ENCODE measurements around the gene POLA2. TPM values are rescaled to one million over a fixed set of nuclear protein-coding genes. Genes with fewer than 3 reads are reported as not detected.
"Not testable (repeated sequence)": the region's sequence is repeated elsewhere in the genome, so short reads cannot be mapped to it uniquely, and the experiment has no call there.

POLA2 gene
- polyA plus RNA-seq, 1 donor from 2014 or later, result 13.0 TPM

DNA sequence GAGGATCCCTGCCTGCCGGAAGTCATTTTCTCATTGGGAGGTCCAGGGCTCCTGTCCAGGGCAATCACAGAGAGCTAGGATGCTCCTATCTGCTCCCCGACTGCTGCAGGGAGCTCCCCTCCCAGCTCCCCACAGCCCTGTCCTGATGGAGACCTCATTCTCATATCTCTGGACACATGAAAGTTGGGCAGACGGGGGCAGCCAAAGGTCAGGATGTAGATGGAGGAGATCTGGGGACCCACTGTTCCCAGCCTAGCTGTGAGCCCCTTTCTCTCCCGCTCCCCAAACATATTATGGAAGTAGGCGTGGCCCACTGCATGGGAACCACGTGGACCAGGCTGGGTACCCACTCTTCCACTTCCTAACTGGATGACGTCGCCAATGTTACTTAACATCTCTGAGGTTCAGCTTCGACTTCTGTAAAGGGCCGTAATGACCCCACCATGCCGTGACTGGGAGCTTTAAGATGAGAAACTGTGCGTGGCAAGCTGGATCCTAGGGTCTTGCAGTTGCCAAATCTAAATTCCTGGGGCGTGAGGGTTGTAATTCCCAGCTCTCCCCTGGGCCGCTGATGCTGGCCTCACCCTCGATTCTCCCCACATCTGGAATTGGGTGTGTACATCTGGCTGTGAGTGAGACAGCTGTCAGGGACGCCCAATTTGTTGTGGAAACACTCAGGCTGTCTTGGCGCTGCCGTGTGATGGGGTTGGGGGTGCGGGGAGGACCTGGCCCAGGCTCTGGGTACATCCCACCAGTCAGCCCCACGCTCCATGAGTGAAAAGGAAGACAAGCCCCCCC lies 54.7 kb downstream of the POLA2 start:
- no peaks in the 10 kb centered on the region for H3K36me3 Mint-ChIP-seq
- peaks cover 7% of the 10 kb centered on the region for H3K27me3 Mint-ChIP-seq
- H3K9me3 Mint-ChIP-seq, result no peaks in the 10 kb centered on the region
- H3K4me1 Mint-ChIP-seq, result peaks cover 5 to 6% (median 5%) of the 10 kb centered on the region in 3 donors
- peak overlapping the region in 1 of 3 donors; percentile 56 for H3K27ac Mint-ChIP-seq
- H3K4me3 Mint-ChIP-seq, result peak overlapping the region; percentile 61 to 86 (median 76)

DNA sequence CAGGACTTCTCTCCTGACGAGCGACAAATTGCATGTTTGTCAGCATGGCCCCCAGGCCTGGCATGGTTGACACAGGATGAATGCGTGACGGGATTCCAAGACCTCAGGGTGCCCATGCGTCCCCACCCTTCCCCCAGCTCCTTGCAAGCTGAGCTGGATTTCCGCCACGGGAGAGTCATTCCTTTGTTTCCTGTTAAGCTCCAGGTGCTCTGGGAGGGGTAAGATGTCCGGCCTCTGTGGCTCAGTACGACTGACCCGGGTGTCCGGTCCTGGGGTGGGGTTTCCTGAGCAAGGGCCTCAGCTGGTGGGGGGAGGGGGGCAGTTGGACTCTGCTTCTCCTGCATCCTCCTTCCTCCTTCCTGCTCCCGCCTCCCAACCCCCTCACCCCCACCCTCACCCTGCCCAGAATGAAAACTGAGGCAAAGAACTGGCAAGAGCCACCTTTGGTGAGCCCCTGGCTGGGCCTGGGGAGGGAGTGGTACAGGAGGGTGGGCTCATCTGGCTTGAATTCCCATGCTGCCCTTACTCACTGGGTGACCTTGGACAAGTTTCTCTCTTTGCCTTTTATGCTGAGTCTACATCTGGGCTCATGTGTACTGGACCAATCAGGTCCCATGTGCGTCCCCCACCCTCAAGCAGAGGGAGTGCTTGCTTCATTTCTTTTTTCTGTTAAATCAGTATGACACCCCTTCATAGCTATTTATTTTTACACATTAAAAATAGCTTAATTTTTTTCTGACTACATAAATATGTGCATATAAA lies 55.4 kb downstream of the POLA2 start:
- Mint-ChIP-seq H3K27me3 (peaks cover 7% of the 10 kb centered on the region), H3K4me3 (peak overlapping the region in 1 of 4 donors; percentile 86), H3K27ac (peak overlapping the region in 1 of 3 donors; percentile 35), H3K4me1 (peaks cover 5 to 6% (median 5%) of the 10 kb centered on the region in 3 donors), H3K36me3 (no peaks in the 10 kb centered on the region), H3K9me3 (no peaks in the 10 kb centered on the region)

DNA sequence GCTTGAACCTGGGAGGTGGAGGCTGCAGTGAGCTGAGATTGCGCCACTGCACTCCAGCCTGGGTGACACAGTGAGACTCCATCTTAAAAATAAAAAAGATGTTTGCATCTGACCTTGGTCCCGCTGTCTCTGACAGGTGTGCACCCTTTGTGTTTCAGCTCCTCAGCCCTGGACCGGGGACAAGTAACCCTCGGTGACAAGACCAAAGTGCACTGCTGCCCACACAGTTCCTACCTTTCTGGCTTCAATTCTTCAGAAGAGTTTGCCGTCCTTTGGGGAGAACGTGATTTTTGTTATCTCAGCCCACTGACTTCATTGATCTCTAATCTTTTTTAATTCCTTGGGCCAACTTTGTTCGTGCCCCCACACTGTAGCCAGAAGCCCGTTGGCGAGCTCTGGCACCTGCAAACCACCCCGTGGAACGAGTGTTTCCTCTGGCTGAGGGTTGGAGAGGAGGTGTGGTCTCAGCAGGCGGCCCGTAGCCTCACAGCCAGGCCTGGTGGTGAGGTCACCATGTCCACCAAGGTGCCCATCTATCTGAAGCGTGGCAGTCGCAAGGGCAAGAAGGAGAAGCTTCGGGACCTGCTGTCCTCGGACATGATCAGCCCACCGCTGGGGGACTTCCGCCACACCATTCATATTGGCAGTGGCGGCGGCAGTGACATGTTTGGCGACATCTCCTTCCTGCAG lies 58.8 kb downstream of the POLA2 start:
- no peak overlapping the region for H3K4me3 Mint-ChIP-seq
- no peaks in the 10 kb centered on the region for H3K36me3 Mint-ChIP-seq
- peaks cover 3 to 5% (median 4%) of the 10 kb centered on the region in 3 donors for H3K4me1 Mint-ChIP-seq
- H3K27me3 Mint-ChIP-seq, result peaks cover 3% of the 10 kb centered on the region
- H3K27ac Mint-ChIP-seq, result no peak overlapping the region
- H3K9me3 Mint-ChIP-seq, result no peaks in the 10 kb centered on the region

GRCh38 chr11:65321076-65321475 lies 59.3 kb downstream of the POLA2 start:
- H3K9me3 Mint-ChIP-seq, result no peaks in the 10 kb centered on the region
- no peaks in the 10 kb centered on the region for H3K36me3 Mint-ChIP-seq
- peaks cover 3% of the 10 kb centered on the region for H3K27me3 Mint-ChIP-seq
- H3K27ac Mint-ChIP-seq, result no peak overlapping the region
- H3K4me3 Mint-ChIP-seq, result no peak overlapping the region
- peaks cover 0 to under 1% (median 0%) of the 10 kb centered on the region in 3 donors for H3K4me1 Mint-ChIP-seq

- H3K36me3 Mint-ChIP-seq, result no peaks in the 10 kb centered on the region
- H3K9me3 Mint-ChIP-seq, result no peaks in the 10 kb centered on the region
- no peaks in the 10 kb centered on the region for H3K4me1 Mint-ChIP-seq
- peaks cover 3% of the 10 kb centered on the region for H3K27me3 Mint-ChIP-seq
- no peak overlapping the region for H3K4me3 Mint-ChIP-seq
- H3K27ac Mint-ChIP-seq, result no peak overlapping the region
Measured at GRCh38 chr11:65321828-65322485, 60.2 kb downstream of the POLA2 start.

DNA sequence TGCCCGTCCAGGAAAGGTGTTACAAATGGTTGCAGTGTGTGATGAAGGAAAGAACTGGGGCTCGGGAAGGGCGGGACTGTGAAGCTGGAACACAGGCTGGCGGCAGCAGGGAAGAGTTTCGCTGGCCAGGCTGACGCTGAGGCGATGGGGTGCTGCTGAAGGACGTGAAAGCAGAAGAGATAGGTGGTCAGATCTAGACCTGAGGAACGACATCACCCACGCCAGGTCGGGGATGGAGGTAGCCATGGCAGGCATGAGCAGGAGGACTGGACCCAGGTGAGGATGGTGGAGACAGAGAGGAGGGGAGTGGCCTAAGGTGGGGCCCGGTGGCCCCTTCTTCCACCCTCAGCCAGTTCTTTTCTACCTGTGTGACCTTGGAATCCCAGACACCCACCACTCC lies 62.1 kb downstream of the POLA2 start:
- peaks cover 0 to 1% (median 0%) of the 10 kb centered on the region in 3 donors for H3K4me1 Mint-ChIP-seq
- H3K36me3 Mint-ChIP-seq, result no peaks in the 10 kb centered on the region
- no peaks in the 10 kb centered on the region for H3K9me3 Mint-ChIP-seq
- H3K27ac Mint-ChIP-seq, result no peak overlapping the region
- peaks cover 3% of the 10 kb centered on the region for H3K27me3 Mint-ChIP-seq
- no peak overlapping the region for H3K4me3 Mint-ChIP-seq

- peak overlapping the region in 1 of 4 donors; percentile 60 for H3K4me3 Mint-ChIP-seq
- H3K4me1 Mint-ChIP-seq, result peaks cover 10 to 11% (median 10%) of the 10 kb centered on the region in 3 donors
- peaks cover 3% of the 10 kb centered on the region for H3K27me3 Mint-ChIP-seq
- no peaks in the 10 kb centered on the region for H3K9me3 Mint-ChIP-seq
- no peak overlapping the region for H3K27ac Mint-ChIP-seq
- H3K36me3 Mint-ChIP-seq, result no peaks in the 10 kb centered on the region
Measured at GRCh38 chr11:65325435-65325834, 63.7 kb downstream of the POLA2 start.

DNA sequence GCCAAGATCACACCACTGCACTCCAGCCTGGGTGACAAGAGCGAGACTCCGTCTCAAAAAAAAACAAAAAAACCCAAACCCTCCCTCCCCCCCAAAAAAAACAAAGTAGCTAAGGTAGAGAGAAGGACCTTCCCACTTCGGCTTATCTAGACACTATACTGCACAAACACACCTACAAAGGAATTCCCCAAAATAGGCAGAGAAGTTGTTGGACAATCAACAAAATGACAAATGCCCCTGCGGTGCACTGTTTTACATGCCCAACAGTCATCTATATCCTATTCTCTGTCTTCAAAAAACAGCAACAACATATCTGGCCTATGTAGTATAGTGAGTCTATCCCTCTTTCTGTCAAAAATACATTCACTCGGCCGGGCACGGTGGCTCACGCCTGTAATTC lies 65.3 kb downstream of the POLA2 start:
- Mint-ChIP-seq H3K4me1 (peaks cover 10 to 11% (median 10%) of the 10 kb centered on the region in 3 donors), H3K27ac (no peak overlapping the region), H3K9me3 (no peaks in the 10 kb centered on the region), H3K4me3 (no peak overlapping the region), H3K36me3 (no peaks in the 10 kb centered on the region), H3K27me3 (peaks cover 3% of the 10 kb centered on the region)

- Mint-ChIP-seq H3K9me3 (no peaks in the 10 kb centered on the region), H3K4me1 (peaks cover 12 to 18% (median 15%) of the 10 kb centered on the region in 3 donors), H3K4me3 (peak overlapping the region; percentile 67 to 92 (median 84)), H3K36me3 (no peaks in the 10 kb centered on the region), H3K27ac (peak overlapping the region; percentile 54 to 93 (median 92)), H3K27me3 (no peaks in the 10 kb centered on the region)
Measured at GRCh38 chr11:65329478-65329877, 67.7 kb downstream of the POLA2 start.

DNA sequence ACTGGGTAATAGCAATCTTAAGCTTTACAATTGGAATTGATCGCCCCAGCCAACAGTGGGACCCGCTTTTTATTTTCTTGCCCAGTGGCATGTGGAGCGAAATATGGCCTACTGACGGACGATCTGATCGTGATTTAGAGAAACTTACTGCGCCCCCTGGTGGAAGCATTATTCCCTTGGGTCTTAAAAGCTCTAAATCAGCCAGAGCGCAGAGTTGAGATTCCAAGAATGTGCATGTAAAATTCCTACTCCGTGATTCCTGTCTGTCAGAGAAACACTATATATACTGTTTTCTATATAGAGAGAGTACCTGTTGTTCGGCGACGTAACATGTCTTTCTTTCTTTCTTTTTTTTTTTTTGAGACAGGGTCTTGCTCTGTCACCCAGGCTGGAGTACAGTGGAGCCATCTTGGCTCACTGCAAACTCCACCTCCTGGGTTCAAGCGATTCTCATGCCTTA lies 68.2 kb downstream of the POLA2 start:
- no peaks in the 10 kb centered on the region for H3K36me3 Mint-ChIP-seq
- H3K4me3 Mint-ChIP-seq, result peak overlapping the region; percentile 67 to 92 (median 84)
- no peaks in the 10 kb centered on the region for H3K27me3 Mint-ChIP-seq
- peak overlapping the region; percentile 54 to 93 (median 92) for H3K27ac Mint-ChIP-seq
- H3K9me3 Mint-ChIP-seq, result no peaks in the 10 kb centered on the region
- H3K4me1 Mint-ChIP-seq, result peaks cover 16 to 23% (median 20%) of the 10 kb centered on the region in 3 donors

DNA sequence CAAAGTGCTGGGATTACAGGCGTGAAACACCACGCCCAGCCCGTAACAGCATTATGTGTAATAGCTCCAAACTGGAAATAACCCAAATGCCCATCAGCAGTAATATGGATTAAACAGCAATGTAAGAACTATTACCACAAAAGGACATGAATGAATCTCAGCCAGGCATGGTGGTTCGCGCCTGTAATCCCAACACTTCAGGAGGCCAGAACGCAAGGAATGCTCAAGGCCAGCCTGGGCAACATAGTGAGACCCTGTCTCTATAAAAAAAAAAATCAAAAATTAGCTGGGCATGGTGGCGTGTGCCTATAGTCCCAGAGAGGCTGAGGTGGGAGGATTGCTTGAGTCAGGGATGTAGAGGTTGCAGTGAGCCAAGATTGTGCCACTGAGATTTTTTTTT lies 68.8 kb downstream of the POLA2 start:
- Mint-ChIP-seq H3K9me3 (no peaks in the 10 kb centered on the region), H3K4me3 (no peak overlapping the region), H3K36me3 (no peaks in the 10 kb centered on the region), H3K4me1 (peaks cover 22 to 29% (median 26%) of the 10 kb centered on the region in 3 donors), H3K27me3 (no peaks in the 10 kb centered on the region), H3K27ac (peak overlapping the region in 1 of 3 donors; percentile 93)

GRCh38 chr11:65332591-65332990 lies 70.8 kb downstream of the POLA2 start:
- not testable (repeated sequence) for H3K27ac Mint-ChIP-seq, H3K9me3 Mint-ChIP-seq, H3K27me3 Mint-ChIP-seq, H3K36me3 Mint-ChIP-seq
- H3K4me3 Mint-ChIP-seq, result peak overlapping the region in 2 of 4 donors; percentile 23 to 68
- peaks cover 22 to 31% (median 30%) of the 10 kb centered on the region in 3 donors for H3K4me1 Mint-ChIP-seq

DNA sequence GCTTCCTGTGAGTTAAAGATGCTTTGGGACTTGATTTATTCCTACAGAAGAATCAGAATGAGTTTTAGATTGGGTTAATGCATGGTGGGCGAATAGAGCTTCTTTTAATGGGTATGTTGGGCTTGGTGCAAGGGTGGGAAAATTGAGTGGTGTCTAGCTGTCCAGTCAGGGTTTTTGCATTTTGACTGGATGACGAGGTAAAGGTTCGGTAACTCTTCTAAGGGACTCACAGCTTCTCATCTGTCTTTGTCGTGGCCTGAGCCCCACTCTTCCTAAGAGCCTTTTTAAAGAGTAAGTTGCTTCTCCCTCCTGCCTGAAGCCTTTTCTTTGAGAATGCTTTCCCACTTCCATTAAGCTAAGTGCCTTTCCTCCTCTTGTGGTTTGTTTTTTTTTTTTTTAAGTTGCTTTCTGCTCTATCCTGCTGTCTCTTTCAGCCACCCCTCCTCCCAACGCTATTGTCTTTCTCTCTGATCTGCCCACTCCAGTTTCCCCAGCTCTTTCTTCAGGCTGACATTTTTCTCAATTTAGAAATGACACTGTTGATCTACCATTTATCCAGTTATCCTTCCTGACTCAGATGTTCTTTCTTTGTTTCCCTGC lies 73.0 kb downstream of the POLA2 start:
- H3K4me1 Mint-ChIP-seq, result peaks cover 30 to 37% (median 35%) of the 10 kb centered on the region in 3 donors
- no peaks in the 10 kb centered on the region for H3K36me3 Mint-ChIP-seq
- peak overlapping the region; percentile 16 to 89 (median 74) for H3K27ac Mint-ChIP-seq
- H3K4me3 Mint-ChIP-seq, result peak overlapping the region; percentile 93 to 100 (median 96)
- no peaks in the 10 kb centered on the region for H3K9me3 Mint-ChIP-seq
- H3K27me3 Mint-ChIP-seq, result no peaks in the 10 kb centered on the region

- Mint-ChIP-seq H3K4me3 (peak overlapping the region in 1 of 4 donors; percentile 84), H3K36me3 (no peaks in the 10 kb centered on the region), H3K4me1 (peaks cover 29% of the 10 kb centered on the region in 3 donors)
Measured at GRCh38 chr11:65338676-65339075, 76.9 kb downstream of the POLA2 start.

More at GRCh38 chr11:65338676-65339075, 76.9 kb downstream of the POLA2 start:
- Mint-ChIP-seq H3K27me3 (no peaks in the 10 kb centered on the region), H3K27ac (no peak overlapping the region), H3K9me3 (no peaks in the 10 kb centered on the region)
